Fibroblast of lung (primary cell): ENCODE data around the gene RPL37A.

Source experiments
- EZH2 ChIP-seq: IDR thresholded peaks from 2 replicates; pipeline ENCODE4 v1.5.1; 2012; ENCODE audit warnings: low read length, control low read depth, mild to moderate bottlenecking; ENCODE audit errors: missing control alignments
- TF ChIP-seq, protein P1 (sequence below), 2 donors: IDR thresholded peaks in 1 of 2; conservative IDR thresholded peaks in 1 of 2; 1 replicate in 1 of 2; 2 replicates in 1 of 2; pipeline ENCODE4 v1.5.1; 2011 to 2012; ENCODE audit warnings: low read length in 2 of 2, control low read depth in 1 of 2, inconsistent platforms in 1 of 2, low read depth in 1 of 2, mild to moderate bottlenecking in 1 of 2

DNA sequence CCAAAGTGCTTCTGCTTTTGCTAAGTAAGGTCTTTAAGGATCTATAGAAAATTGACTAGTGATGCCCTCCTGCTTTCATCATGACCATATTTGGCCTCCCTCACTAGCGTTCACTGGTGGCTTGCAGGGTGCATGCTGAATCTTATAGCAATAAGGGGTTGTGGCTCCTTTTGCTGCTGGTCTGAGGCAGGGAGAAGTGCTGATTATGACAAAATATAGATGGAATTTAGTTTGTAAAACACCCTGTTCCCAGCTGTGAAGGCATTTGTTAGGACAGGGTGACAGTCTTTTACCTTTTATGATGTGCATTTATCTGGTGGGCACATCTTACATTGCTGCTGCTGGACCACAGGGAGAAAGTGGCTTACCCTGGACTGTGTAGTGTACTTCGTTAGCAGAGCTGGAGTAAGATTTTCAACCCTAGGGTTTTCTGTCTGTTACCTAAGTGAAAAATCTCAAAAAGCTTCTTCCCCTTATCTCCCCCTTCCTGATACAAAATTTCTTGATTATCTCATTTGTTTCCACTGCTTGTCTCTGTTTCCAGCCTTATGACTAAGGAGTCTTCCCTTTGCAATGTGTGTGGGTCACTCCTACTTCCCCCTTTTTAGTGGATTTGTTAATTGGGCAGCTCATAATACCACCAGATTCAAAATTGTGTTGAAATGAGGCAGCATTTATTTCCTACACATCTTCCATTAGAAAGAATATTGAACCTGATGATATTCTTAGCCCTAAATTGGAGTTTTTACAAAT, 21.2 kb upstream of the RPL37A start:
- TF ChIP-seq, protein P1, sequence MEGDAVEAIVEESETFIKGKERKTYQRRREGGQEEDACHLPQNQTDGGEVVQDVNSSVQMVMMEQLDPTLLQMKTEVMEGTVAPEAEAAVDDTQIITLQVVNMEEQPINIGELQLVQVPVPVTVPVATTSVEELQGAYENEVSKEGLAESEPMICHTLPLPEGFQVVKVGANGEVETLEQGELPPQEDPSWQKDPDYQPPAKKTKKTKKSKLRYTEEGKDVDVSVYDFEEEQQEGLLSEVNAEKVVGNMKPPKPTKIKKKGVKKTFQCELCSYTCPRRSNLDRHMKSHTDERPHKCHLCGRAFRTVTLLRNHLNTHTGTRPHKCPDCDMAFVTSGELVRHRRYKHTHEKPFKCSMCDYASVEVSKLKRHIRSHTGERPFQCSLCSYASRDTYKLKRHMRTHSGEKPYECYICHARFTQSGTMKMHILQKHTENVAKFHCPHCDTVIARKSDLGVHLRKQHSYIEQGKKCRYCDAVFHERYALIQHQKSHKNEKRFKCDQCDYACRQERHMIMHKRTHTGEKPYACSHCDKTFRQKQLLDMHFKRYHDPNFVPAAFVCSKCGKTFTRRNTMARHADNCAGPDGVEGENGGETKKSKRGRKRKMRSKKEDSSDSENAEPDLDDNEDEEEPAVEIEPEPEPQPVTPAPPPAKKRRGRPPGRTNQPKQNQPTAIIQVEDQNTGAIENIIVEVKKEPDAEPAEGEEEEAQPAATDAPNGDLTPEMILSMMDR (conservative IDR thresholded peaks at IDR 0.05 in 1 of 2, IDR thresholded peaks at IDR 0.05 in 1 of 2; ENCODE audit: low read depth in 1 of 2, low read length in 2 of 2), result no peak
- no peak for TF ChIP-seq EZH2
